ENCODE measurements around the gene RIPOR3. TPM values are rescaled to one million over a fixed set of nuclear protein-coding genes. Genes with fewer than 3 reads are reported as not detected.
"Not testable (repeated sequence)": the region's sequence is repeated elsewhere in the genome, so short reads cannot be mapped to it uniquely, and the experiment has no call there.

RIPOR3 gene
- total RNA-seq, 1 donor from 2014 or later: not detected

DNA sequence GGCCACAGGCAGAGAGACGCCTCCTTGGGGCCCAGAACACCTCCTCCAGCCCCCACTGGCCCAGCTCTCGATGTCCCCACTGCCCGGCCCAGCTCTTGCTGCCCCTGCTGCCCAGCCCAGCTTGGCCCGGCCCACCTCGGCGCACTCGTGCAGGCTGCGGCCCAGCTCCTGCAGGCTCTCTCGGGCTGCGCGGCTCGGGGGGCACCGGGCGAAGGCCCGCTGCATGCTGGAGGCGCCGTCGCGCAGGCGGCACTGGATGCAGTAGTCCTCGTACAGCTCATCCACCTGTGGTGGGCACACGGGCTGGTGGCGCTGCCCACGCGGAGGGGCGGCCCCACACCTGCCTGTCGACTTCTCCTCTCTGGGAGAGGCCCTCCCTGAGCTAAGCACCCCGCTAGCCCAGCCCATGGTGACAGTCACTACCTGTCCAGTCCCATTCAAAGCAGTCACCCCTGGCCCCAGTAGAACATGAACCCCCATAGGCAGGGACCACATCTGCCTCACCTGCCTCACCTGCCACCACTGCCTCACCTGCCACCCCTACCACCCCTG lies 81.8 kb downstream of the RIPOR3 start:
- DNase-seq (ENCODE audit: low read depth, low spot score): no peak

DNA sequence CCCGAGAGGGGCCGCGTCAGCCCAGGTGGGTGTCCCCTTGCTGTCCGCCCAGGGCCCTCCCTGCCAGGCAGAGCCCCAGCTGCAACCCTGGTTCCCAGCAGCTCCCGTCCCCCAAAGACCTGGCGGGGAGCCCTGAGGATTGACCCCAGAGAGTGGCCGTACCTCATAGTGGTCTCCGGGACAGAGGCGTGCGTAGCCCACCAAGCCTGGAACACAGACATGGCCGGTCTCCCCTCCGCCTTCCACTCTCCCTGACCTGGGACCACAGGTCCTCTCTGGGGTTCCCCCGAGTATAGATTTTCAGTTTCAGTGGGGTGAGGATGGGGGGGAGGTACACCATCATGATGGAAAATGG lies 82.6 kb downstream of the RIPOR3 start:
- no peak for DNase-seq (ENCODE audit: low read depth, low spot score)

DNA sequence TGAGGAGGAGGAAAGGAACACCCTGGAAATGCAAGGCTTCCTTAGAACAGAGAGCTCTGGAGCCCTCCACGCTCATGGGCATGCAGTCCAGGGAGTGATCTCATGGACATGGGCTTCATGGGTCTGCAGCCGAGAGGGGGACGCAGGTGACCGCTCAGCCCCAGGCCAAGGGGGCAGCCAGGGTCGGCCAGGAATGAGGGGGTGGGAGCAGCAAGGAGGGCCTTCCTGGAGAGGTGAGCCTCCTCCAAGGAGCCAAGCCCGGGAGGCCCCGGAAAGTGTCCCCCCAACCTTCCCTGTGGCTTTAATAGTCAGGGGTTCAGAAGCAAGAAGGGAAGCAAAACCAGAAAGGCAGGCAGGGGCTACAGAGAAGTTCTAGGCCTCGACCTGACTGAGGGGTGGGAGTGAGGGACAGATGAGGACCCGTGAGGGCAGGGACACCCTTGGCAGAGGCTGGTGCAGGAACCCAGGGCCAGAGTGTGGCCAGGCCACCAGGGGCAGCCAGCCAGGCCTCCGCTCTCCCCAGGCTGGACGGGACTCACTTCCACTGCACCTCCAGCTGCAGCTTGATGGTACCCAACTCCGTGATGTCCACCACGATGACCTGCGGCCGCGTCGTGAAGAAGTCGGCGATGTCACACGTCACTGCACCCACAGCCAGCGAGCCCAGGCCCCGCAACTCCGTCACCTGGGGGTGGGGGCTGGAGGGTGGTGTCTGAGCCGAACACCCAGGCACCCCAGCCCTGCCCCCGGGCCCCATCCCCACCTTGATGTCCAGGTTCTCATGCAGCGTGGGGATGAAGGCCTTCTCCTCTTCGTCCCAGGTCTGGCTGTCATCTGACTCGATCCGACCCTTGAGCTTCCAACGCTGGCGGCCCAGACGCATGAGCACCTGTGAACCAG lies 83.2 kb downstream of the RIPOR3 start:
- no peak for DNase-seq (ENCODE audit: low read depth, low spot score)

DNA sequence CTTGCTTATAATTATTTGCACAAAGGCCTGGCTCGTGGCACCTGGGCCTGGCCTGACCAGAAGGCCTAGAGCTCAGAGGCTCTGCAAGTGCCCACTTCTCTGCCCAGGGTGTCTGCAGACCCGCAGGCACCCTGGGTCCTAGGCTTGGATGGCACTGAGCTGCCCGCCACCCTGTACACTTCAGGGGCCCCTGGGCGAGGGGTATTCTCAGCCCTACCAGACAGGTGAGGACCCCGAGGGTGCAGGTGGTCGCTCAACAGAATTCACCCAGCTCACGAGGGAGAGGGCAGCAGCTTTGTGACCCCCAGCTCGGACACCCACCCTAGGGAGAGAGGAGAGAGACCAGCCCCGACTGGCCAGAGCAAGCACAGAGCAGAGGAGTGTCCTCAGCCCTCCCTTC lies 83.9 kb downstream of the RIPOR3 start:
- no peak for DNase-seq (ENCODE audit: low read depth, low spot score)

DNA sequence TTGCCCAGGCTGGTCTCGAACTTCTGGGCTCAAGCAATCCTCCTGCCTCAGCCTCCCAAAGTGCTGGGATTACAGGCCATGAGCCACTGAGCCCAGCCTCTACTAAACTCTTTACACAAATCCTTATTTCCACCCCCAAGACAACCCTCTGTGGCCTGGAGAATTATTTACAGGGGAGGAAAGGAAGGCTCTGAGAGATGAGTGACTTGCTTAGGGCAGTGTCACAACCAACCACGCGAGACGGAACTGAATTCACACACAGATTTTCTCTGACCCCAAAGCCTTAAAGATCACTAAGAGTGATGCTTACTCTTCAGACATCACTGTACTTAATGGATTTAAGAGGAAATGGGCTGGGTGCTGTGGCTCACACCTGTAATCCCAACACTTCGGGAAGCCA lies 86.2 kb downstream of the RIPOR3 start:
- no peak for DNase-seq (ENCODE audit: low read depth, low spot score)

DNA sequence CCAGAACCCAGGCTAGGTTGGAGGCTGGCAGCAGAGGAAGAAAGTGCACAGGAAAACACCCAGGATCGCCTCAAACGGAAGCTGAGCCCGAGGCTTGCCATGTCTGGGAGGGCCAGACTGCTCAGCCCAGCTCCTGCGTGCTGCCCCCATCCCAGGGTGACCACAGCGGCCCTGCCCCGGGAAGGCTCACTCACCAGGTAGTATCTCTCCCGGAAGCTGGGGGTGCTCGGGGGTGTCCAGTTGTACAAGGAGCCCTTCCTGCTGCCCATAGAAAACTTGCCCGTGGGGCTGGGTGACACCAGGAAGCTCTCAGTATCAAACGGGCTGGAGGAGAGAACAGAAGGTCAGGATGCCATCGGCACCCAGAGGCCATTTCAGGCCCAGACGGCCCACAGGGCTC lies 86.9 kb downstream of the RIPOR3 start:
- DNase-seq (ENCODE audit: low read depth, low spot score): no peak

DNA sequence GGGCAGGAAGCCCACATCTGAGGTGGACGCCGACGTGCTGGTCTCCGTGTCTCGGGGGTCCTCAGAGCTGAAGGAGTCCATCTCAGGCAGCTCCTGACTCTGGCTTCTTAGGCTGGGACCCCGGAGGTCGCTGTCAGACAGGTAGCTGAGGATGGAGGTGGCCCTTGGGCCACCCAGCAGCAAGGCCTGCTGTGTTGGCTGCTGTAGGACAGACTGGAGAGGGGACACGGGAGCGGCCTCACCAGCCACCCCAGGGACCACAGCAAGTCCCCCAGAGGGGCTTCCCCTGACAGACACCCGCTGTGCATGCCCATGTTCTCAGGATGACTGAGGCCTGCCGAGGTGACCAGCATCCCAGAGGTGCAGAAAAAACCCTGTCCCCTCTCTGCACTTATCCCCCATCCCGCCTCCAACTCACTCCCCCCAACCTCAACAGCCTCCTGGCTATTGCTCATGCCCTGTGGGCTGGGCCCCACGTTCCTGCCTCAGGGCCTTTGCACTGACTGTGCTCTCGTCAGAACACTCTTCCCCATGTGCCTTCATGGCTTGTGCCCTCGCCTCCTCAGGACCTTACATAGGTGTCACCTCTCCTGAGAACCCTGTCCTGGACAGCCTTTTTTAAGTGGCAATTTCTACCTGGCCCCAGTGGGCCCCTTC lies 88.8 kb downstream of the RIPOR3 start:
- no peak for DNase-seq (ENCODE audit: low read depth, low spot score)

DNA sequence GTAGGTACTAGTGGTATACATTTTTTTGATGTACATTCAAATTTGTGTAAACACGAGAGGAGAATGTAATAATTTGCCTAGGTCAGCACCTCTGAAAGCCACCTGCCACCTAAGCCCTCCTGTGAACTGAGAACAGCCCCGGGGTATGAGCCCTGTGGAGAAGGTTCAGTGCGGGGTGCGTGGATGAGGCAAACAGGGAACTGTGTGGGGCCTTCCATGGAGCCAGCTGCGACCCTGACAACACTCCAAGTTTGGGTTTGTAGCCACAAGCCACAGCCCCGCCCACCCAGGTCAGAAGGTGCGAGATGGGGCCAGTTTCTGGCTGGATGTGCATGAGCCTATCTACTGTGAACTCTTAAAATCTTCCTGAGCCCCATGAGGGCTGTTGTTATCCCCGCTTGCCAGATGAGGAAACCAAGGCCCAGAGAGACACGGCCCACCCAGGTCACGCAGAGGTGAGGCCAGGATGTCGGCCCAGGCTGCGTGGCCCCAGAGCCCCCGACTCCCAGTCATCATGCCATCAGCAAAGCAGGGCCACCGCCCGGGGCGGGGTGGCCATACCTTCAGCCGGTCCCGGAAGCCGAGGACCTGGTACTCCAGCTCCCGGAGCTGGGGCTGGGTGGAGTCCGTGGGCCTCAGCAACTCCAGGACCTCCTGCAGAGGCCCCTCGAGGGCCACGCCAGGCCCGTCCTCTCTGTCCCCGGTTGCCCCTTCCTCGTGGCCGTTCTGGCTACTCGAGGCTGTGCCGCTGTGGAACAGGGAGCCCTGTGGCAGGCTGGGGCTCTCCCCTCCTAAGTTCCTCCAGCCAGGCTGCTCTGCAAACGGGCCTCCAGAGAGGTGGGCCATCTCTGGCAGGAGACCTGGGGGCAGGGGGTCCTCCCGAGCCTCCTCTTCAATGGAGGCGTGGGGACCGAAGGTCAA lies 89.6 kb downstream of the RIPOR3 start:
- DNase-seq (ENCODE audit: low read depth, low spot score): no peak

DNA sequence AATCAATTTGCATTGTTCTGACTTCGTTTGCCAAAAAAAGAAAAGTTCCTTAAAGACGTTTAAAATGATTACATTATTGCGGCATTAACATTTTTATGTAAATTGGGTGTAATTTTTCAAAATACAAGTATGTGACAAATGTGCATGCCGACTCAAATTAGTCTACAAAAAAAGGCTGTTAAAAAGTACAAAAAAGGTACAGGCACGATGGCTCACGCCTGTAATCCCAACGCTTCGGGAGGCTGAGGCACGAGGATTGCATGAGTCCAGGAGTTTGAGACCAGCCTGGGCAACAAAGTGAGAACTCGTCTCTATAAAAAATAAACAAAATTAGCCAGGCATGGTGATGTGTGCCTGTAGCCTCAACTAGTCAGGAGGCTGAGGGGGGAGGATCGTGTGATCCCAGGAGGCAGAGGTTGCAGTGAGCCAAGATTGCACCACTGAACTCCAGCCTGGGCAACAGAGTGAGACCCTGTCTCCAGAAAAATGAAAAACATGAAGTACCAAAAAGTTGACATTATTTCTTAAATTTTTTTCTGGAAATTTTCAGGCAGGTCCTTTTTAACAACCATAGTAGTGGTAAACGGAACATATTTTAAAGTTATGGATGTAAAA lies 91.0 kb downstream of the RIPOR3 start:
- DNase-seq (ENCODE audit: low read depth, low spot score): no peak

DNA sequence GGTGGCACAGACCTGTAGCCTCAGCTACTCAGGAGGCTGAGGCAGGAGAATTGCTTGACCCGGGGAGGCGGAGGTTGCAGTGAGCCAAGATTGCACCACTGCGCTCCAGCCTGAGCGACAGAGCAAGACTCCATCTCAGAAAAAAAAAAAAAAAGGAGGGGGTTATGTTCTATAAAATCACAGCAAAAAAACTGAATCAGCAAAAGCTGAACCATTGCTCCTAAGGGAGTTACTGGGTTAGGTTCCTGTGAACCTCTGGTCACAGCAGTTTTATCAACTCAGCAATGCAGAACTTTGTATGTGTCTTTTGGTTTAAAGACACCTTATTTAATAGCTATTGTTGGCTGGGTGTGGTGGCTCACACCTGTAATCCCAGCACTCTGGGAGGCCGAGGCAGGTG lies 92.6 kb downstream of the RIPOR3 start:
- DNase-seq (ENCODE audit: low read depth, low spot score): not testable (repeated sequence)

DNA sequence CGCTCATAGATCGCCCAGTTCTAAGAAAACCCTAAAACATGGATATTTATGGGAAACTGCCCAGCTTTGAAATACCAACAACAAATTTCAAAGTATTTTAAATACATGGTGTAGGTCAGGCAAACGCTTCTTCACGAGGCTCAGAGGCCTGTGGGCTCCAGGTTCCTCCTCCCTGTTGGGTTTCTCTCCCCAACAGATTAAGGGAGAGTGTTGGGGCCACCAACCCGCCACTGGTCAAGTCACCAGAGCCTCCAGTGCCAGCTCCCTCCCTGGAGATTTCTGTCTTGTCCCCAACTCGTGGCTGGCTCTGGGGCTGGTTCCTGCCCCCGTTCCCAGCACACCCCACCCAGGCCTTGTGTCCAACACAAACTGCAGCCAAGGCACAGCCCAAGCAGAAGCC lies 93.3 kb downstream of the RIPOR3 start:
- no peak for DNase-seq (ENCODE audit: low read depth, low spot score)

DNA sequence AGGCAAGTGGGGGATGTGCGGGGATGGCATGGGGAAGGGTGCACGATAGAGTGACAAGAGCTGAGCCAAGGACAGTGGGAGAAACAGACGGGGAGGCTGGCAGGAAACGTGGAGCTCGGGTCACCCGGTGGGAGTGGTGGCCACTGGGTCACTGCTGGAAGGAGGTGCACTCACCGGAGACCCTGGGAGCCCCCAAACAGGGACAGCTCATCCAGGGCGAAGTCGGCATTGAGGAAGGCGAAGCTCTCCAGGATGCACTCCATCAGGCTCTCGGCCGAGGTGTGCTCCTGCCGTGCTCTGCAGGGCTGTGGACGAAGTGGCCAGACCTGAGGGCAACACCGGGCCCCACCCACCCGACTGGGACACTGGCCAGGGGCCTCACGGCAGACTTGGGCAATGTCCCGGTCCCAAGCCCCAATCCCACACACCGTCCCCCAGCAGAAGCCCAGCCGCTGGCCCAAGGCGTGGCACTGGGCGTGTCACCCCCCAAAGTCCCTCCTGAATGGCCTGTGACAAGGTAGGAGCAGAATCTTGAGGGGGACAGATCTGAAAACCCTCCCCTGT lies 93.9 kb downstream of the RIPOR3 start:
- no peak for DNase-seq (ENCODE audit: low read depth, low spot score)

DNA sequence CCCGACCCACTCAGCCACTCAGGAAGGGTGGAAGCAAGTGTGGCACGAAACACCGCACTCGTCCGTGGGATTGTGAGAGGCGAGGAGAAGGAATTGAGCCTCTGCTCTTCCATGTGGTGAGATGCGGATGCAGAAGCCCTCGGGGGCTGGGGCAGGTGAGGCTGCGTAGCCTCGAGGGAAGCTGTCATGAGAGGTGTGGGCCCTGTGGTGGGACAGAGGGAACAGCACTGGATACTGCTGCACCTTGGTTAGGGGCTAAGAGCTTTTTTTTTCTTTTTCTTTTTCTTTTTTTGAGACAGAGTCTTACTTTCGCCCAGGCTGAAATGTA lies 94.7 kb downstream of the RIPOR3 start:
- no peak for DNase-seq (ENCODE audit: low read depth, low spot score)

DNA sequence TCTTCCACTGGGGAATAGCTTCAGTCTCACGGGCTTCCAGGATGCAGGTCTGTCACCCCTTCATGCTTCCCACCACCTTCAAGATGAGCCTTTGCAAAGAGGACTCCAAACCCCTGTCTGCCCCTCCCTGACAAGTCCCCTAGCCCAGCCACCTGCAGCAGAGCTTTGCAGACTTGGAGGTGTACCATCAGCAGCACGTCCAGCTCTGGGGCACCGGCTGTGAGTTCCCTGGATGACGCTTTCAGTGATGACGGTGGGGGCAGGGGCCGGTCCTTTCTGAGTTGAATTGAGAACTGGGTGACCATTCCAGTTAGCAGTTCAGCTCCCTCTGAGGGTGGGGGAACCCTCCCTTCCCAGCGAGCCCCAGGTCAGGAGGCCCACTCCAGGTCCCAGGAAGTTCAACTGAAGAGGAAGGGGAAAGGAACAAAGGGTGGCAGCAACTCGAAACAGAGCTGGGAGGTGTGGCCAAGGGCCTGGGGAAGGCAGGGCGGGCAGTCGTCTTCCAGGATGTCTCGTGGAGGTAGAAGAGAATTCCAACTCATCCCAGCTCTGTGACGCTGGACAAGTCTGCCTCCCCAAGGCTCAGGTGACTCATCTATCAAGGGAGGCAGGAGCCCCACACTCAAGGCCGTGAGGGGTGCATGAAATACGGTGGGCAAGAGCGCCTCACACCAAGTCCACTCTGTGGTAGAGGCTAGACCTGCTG lies 95.2 kb downstream of the RIPOR3 start:
- DNase-seq (ENCODE audit: low read depth, low spot score): no peak

DNA sequence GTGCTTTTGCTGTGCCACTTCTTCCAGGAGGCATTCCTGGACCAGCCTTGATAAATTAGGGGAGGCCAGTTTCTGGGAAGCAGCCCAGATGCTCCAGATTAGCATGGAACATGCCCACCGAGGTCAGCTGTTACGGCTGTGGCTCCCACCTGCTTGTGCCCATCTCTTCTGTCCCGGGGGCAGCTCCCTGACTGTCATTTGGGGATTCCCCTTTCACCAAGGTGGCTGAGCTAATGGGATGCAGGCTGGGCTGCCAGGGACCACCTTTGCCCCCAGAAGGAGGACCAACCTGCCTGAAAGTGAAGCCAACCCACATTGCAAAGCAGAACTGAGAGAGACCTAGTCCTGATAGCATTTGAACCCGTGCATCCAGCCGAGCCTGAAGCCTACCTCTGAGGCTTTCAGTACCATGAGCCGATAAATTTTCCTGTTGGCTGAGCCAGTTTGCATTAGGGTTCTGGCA lies 95.9 kb downstream of the RIPOR3 start:
- no peak for DNase-seq (ENCODE audit: low read depth, low spot score)

DNA sequence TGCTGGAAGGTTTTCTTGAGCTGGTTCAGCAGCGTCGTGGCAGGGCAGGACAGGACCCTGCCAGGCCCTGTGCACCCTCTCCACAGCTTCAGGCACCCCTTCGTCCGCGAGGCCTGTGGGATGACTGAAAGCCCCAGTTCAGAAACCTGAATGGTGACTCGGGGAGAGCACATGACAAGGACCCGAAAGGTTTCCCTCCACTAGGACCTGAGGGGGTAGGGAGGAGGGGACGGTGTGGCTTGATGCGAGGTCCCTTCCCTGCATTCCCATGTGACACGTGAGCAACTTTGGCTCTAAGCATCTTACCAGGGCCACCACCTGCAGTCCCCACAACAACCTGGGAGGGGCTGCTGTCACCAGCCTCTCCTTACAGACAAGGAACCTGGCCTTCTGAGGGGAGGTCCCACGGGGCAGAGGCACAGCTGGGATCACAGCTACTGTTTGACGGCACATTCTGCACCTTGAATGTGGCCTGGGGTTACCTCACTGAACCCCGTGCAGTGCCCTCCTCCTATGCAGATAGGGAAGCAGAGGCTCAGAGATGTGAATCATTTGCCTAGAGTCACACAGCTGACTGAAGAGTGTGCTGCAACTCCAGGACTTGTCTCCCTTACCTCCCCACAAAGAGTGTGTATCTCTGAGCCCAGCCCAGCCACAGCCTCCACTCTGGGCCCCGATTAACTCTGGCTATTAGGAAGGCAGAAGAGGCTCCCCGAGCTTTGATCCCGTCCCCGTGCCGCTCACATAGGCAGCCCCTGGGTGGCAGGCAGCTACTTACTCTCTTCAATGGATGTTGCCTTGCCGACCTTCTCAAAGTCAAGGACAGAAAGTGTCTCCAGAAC lies 96.5 kb downstream of the RIPOR3 start:
- no peak for DNase-seq (ENCODE audit: low read depth, low spot score)

DNA sequence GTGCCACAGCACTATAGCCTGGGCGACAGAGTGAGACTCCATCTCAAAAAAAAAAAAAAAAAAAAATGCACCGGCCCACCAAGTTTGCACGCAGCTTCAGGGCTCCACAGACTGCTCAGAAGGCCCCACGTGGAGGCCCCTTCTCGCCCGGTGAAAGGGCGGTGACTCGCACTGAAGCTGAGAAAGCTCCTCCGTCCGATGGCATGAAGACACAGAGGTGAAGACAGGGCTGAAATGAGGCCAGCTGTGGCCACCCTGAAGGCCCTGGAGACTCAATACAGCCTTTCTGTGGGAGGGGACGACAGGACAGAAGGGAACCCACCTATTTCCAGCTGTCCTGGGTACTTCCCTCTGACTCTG lies 97.1 kb downstream of the RIPOR3 start:
- no peak for DNase-seq (ENCODE audit: low read depth, low spot score)

DNA sequence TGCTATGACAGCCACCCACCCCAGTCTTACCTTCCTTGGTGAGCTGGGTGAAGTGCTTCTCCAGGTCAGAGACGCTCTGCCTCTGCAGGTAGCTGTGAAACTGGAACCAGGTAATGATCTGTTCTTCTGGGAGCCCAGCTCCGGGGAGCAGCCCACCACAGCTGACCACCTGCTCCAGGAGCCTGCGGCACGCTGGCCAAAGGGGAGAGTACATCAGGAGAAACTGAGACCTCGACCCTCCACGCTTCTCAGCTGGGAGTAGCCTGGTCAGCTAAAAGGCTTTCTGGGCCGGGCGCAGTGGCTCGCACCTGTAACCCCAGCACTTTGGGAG lies 98.4 kb downstream of the RIPOR3 start:
- no peak for DNase-seq (ENCODE audit: low read depth, low spot score)

DNA sequence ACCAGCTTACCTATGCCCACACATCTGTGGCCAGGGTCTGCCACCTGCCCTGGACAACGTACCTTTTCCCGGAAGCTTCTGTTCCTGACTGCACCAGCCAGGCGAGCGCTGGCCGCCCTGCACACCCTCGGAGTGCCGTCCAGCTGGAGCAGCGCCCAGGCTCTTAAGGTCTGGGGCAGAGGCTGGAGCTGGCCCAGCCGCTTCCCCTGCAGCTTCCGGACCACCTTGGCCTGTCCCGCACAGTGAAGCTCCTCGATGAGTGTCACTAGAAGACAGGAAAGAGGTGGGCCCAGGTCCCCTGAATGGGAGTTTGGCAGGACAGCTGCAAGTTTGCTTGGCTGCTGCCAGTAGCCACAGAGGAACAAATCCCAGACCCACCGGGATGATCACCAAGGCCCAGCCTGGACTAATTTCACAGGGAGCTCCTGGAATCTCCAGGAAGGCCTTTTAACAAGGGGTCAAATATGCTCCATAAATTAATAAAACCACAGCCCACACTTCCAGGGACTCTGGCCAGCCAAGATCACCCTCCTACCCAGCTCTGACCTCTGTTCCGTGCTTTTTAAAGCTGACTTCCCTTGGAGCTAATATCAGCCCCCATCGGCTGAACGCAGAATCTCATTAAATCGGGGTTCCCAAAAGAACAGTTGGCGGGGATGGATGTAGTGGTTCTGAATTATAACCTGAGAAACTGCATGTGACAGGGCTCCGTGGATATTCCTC lies 98.9 kb downstream of the RIPOR3 start:
- no peak for DNase-seq (ENCODE audit: low read depth, low spot score)
